GM06990 (cell line): ENCODE measurements around the gene MED25.

ENCODE experiments used
- DNase-seq: peaks from one replicate; pipeline ENCODE4 v3.0.0-alpha.2; 2011; ENCODE audit not compliant: insufficient read length; ENCODE audit errors: extremely low read depth
- H3K27me3 ChIP-seq: replicated peaks from 2 replicates; pipeline ENCODE4 v1.6.0; 2011; ENCODE audit warnings: low read length; ENCODE audit not compliant: control insufficient read depth, insufficient read depth
- H3K36me3 ChIP-seq: 2 replicates; pipeline ENCODE4 v1.5.1; 2011; ENCODE audit warnings: low read length; ENCODE audit not compliant: control insufficient read depth, insufficient read depth
- H3K4me3 ChIP-seq: replicated peaks from 2 replicates; pipeline ENCODE4 v1.5.1; 2011; ENCODE audit warnings: low read depth, mild to moderate bottlenecking, control low read depth, low read length
- CTCF ChIP-seq: IDR thresholded peaks from 2 replicates; pipeline ENCODE4 v1.5.1; 2011; ENCODE audit warnings: low read length, control low read depth, mild to moderate bottlenecking, inconsistent platforms; ENCODE audit not compliant: insufficient read depth, poor library complexity, severe bottlenecking

Gene MED25

GRCh38 chr19:49799271-49799797 lies 18.8 kb upstream of the MED25 start:
- Histone ChIP-seq H3K27me3 (no peaks in the 10 kb centered on the region), H3K36me3 (peaks cover 49% of the 10 kb centered on the region), H3K4me3 (no peak overlapping the region)
- no peak for TF ChIP-seq CTCF
- no peak for DNase-seq

GRCh38 chr19:49799798-49800376 lies 18.2 kb upstream of the MED25 start:
- no peak overlapping the region for H3K4me3 ChIP-seq
- no peaks in the 10 kb centered on the region for H3K27me3 ChIP-seq
- DNase-seq = no peak
- H3K36me3 ChIP-seq = peaks cover 47% of the 10 kb centered on the region
- TF ChIP-seq CTCF = peak; percentile 28

- H3K36me3 ChIP-seq = peaks cover 44% of the 10 kb centered on the region
- H3K27me3 ChIP-seq = no peaks in the 10 kb centered on the region
- no peak for TF ChIP-seq CTCF
- DNase-seq = no peak
- no peak overlapping the region for H3K4me3 ChIP-seq
Observed at GRCh38 chr19:49800771-49801170, 17.3 kb upstream of the MED25 start.

GRCh38 chr19:49801401-49801888 lies 16.6 kb upstream of the MED25 start:
- no peaks in the 10 kb centered on the region for H3K27me3 ChIP-seq
- no peak overlapping the region for H3K4me3 ChIP-seq
- peaks cover 38% of the 10 kb centered on the region for H3K36me3 ChIP-seq
- DNase-seq = no peak
- no peak for TF ChIP-seq CTCF

GRCh38 chr19:49801966-49802661 lies 16.0 kb upstream of the MED25 start:
- Histone ChIP-seq H3K27me3 (no peaks in the 10 kb centered on the region), H3K36me3 (peaks cover 33% of the 10 kb centered on the region), H3K4me3 (no peak overlapping the region)
- no peak for TF ChIP-seq CTCF
- DNase-seq = no peak
